GM20431 (cell line): ENCODE data around the gene DENND4A.
"Not testable (repeated sequence)": the region's sequence is repeated elsewhere in the genome, so short reads cannot be mapped to it uniquely, and the experiment has no call there.

Experiments used
- in situ Hi-C: fragments of 300-500 bp; cut with MseI, MboI; formaldehyde crosslinking; loops from one replicate; pipeline ENCODE4 v1.15.0; 2020; ENCODE audit warnings: low sequenced_read_pairs; ENCODE audit not compliant: unreplicated experiment

The DENND4A gene

GRCh38 chr15:65822316-65822715 is 30.2 kb upstream of the DENND4A start:
- in situ Hi-C loops: no loop called here

GRCh38 chr15:65821070-65821469 is 29.0 kb upstream of the DENND4A start:
- in situ Hi-C loops: no loop called here

DNA sequence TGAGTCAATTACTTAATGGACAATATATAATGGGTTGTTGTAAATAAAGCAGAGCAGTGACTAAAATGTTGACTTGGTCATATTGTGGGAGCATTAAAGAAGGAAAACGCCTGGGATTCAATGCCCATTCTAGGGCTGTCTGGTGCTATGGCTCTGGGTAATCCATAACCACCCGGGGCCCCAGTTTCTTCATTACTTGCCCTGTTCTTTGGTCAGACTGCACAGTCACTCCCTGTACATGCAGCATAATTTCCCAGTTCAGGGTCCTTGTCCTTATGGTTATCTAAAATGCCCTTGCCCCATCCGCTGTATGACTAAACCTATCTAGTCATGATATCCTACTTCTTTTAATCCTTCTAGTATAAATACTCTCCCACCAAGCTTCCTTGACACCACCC is 27.5 kb upstream of the DENND4A start:
- in situ Hi-C loops: no loop called here

- in situ Hi-C loops: no loop called here
Observed at GRCh38 chr15:65818927-65819562, 27.0 kb upstream of the DENND4A start.

DNA sequence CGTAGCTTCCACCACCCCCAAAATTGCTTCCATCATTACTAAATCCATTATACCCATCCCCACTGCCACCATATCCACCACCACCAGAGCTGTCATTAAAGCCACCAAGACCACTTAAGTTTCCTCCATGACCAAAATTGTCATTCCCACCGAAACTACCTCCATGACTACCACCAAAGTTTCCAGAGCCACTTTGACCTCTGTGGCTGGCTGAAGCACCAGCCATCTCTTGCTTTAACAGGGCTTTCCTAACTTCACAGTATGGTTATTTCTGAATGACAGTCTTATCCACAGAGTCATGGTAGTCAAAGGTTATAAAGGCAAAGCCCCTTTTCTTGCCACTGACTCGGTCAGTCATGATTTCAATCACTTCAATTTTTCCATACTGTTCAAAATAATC is 24.3 kb upstream of the DENND4A start:
- in situ Hi-C loops: no loop called here

- in situ Hi-C loops: not testable (repeated sequence)
Observed at GRCh38 chr15:65816008-65816407, 23.9 kb upstream of the DENND4A start.

GRCh38 chr15:65814271-65814670 is 22.2 kb upstream of the DENND4A start:
- in situ Hi-C loops: not testable (repeated sequence)

- in situ Hi-C loops: no loop called here
Observed at GRCh38 chr15:65812916-65813315, 20.8 kb upstream of the DENND4A start.

DNA sequence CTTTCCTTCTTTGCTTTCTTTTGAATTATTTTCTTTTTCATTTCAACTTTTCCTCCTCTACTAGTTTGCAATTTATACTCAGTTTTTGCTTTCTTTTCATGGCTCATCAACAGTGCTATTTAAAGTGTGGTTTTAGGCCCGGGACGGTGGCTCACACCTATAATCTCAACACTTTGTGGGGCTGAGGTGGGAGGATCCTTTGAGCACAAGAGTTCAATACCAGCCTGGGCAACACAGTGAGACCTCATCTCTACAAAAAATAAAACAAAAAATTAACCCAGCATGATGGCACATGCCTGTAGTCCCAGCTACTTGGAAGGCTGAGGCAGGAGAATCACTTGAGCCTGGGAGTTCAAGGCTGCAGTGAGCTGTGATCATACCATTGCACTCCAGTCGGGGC is 20.4 kb upstream of the DENND4A start:
- in situ Hi-C loops: no loop called here

DNA sequence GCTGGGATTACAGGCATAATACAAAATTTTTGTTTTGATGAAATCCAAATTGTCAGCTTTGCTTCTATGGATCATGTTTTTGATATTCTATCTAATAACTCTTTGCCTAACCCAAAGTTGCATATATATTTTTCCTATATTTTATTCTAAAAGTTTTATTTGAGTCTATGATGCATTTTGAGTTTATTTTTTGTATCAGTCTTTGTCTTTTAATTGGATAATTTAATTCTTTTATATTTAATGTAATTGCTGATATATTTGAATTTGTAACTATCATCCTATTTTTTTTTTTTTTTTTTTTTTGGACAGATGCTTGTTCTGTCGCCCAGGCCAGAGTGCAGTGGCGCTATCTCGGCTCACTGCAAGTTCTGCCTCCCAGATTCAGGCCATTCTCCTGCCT is 19.7 kb upstream of the DENND4A start:
- in situ Hi-C loops: no loop called here

- in situ Hi-C loops: not testable (repeated sequence)
Observed at GRCh38 chr15:65811011-65811733, 19.1 kb upstream of the DENND4A start.

DNA sequence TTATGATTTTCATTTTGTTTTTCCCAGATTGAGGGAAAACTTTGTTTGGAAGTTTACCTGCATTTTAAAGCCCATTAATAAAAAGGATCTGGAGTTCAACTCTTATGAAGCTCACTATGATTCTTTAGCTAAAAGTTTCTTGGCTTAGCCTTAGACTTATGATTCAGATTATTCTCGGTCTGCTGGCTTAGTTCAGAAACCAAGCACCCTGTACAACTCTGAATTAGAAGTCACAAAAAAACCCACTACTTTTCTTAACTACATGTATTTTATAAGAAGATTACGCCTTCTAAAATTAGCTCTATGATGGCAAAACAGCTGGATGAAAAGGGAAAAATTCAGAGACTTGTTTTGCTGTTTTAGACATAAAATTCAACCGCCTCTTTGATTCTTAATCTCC is 14.3 kb upstream of the DENND4A start:
- in situ Hi-C loops: no loop called here

- in situ Hi-C loops: no loop called here
Observed at GRCh38 chr15:65805019-65805745, 13.1 kb upstream of the DENND4A start.

DNA sequence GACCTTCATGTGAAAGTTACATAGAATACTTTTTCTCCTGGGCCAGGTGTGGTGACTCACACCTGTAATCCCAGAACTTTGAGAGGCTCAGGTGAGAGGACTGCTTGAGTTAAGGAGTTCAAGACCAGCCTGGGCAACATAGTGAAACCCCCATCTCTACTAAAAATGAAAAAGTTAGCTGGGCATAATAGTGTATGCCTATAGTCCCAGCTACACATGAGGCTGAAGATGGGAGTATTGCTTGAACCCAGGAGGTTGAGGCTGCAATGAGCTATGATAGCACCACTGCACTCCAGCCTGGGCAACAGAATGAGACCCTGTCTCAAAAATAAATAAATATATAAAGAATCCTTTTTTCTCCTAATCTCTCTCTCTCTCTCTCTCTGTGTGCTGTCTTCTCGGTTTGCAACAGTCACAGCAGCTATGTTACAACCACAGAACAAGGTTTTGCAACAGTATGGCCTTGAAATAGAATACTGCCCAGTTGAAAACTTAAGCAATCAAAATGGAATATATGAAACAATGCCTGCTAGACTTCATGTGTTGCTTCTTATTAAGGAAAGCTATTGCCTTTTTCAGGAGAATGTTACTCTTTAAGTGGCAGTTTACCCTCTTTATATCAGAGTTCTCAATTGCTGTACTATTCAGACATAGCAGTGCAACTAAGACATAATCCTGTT is 12.3 kb upstream of the DENND4A start:
- in situ Hi-C loops: no loop called here

GRCh38 chr15:65801229-65801805 is 9.2 kb upstream of the DENND4A start:
- in situ Hi-C loops: no loop called here

DNA sequence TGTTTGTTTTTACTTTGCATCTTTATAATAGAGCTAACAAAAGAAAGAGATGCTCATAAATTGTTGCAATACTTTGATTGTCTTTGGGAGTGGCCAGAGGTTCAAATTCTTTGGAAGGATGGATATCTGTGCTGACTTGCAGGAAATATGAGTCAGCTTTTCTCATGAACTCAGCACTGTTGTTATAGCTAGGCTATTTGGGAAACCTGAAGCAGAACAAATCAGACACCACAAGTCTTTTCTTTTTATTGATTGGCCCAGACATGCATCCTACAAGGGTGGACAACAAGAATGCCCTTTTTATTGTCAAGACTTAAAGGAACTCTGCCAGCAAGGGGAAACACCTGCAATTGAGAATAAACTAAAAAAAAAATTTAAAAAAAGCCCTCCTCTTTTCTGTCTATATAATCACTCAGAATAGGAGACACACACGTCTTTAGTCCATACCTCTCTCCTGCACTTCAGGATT is 4.6 kb upstream of the DENND4A start:
- in situ Hi-C loops: no loop called here

- in situ Hi-C loops: no loop called here
Observed at GRCh38 chr15:65795663-65796216, 3.6 kb upstream of the DENND4A start.

DNA sequence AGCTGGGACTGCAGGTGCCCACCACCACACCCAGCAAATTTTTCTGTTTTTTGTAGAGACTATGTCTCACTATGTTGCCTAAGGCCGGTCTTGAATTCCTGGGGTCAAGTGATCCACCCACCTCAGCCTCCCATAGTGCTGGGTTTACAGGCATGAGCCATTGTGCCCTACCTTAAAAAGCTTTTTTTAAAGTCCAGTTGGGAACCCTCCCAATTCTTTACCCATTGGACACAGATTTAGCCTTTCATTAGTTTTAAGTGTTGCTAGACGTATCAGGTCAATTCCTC is 1.7 kb upstream of the DENND4A start:
- in situ Hi-C loops: no loop called here

DNA sequence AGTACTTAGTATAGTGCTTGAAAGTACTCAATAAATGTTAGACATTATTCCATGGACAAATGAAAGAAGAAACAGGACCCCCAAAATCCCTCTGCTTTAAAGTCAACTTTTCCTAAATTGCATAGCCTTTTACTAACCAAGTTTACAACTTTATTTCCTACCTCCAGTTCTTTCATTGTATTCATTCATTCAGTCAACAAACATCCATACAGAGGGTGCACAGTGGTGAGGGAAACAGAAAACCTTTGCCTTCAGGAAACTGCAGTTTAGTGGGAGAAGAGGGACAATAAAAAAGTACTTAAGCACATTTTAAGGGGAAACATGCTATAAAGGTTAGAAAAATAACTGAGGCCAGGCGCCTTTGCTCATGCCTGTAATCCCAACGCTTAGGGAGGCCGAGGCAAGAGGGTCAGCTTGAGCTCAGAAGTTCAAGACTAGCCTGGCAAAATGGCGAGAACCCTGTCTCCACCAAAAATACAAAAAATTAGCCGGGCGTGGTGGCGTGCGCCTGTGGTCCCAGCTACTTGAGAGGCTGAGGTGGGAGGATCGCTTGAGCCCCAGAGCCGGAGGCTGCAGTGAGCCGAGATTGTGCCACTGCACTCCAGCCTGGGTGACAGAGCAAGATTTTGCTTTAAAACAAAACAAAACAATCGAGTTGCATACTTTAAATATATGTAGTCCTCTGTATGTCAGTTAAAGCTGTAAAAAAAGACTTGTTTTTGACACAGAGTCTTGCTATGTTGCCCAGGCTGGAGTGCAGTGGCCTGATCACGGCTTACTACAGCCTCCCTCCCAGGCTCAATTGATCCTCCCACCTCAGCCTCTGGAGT is 1.1 kb upstream of the DENND4A start:
- in situ Hi-C loops: no loop called here
